C4-2B (cell line): Measurements from ENCODE around the gene CLNK.

Source experiments
- ZFX ChIP-seq: fragments of 450-650 bp; IDR thresholded peaks from 2 replicates; pipeline ENCODE4 v1.6.1; 2017
- TF ChIP-seq, protein P1 (sequence below): fragments of 450-650 bp; conservative IDR thresholded peaks from 2 replicates; pipeline ENCODE4 v1.5.1; 2017; ENCODE audit warnings: mild to moderate bottlenecking

DNA sequence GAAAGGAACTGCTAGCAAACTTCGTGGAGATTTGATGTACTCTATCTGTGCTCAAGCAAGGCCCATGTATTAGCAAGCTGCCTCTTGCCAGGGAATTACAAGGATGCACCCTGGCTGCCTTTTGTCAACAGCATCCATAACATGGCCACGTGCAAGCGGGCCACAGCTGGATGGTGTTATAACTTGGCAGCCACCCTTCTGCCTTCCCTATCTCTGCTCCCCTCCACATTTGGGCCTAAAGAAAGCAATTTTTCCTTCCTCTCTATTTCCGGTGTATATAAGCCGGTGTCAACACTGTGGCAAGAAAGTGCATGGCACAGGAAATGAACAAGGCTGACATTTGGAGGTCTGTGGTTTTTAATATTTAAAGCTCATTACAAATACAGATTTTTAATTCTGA, 94.8 kb downstream of the CLNK start:
- TF ChIP-seq, protein P1, sequence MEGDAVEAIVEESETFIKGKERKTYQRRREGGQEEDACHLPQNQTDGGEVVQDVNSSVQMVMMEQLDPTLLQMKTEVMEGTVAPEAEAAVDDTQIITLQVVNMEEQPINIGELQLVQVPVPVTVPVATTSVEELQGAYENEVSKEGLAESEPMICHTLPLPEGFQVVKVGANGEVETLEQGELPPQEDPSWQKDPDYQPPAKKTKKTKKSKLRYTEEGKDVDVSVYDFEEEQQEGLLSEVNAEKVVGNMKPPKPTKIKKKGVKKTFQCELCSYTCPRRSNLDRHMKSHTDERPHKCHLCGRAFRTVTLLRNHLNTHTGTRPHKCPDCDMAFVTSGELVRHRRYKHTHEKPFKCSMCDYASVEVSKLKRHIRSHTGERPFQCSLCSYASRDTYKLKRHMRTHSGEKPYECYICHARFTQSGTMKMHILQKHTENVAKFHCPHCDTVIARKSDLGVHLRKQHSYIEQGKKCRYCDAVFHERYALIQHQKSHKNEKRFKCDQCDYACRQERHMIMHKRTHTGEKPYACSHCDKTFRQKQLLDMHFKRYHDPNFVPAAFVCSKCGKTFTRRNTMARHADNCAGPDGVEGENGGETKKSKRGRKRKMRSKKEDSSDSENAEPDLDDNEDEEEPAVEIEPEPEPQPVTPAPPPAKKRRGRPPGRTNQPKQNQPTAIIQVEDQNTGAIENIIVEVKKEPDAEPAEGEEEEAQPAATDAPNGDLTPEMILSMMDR: no peak
- TF ChIP-seq ZFX: no peak
